GM19395 (cell line): Measurements from ENCODE around the gene GBX1.
A peak's percentile ranks its signal among the peaks of the same experiment; 100 is the strongest.

Source experiments
- ATAC-seq: cut with Tn5 transposase; IDR thresholded peaks from one replicate; pipeline ENCODE4 v1.9.1; 2021; ENCODE audit warnings: mild to moderate bottlenecking, moderate library complexity; ENCODE audit not compliant: unreplicated experiment

GBX1 gene

GRCh38 chr7:151129117-151129959 lies 38.2 kb downstream of the GBX1 start:
- ATAC-seq = no peak

DNA sequence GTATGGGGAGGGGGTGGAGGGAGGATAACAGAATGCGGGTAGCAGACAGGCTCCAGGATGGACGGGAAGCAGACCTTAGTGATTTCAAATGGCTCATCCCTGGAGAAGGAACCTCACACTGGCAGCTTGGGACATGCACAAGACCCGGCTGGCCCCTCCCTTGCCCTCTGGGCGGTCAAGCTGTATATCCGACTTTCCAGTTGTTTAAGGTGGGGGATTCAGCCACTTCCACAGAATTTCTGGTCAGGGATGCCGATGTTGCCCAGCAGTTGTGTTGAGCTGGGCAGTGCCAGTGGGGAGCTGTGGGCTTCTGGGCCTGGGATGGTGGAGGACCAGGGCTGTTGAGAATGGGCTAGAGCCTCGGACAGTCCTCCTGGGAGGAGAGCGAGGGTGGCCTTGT lies 38.8 kb downstream of the GBX1 start:
- ATAC-seq = no peak

- ATAC-seq = no peak
Measured at GRCh38 chr7:151128144-151128543, 39.4 kb downstream of the GBX1 start.

DNA sequence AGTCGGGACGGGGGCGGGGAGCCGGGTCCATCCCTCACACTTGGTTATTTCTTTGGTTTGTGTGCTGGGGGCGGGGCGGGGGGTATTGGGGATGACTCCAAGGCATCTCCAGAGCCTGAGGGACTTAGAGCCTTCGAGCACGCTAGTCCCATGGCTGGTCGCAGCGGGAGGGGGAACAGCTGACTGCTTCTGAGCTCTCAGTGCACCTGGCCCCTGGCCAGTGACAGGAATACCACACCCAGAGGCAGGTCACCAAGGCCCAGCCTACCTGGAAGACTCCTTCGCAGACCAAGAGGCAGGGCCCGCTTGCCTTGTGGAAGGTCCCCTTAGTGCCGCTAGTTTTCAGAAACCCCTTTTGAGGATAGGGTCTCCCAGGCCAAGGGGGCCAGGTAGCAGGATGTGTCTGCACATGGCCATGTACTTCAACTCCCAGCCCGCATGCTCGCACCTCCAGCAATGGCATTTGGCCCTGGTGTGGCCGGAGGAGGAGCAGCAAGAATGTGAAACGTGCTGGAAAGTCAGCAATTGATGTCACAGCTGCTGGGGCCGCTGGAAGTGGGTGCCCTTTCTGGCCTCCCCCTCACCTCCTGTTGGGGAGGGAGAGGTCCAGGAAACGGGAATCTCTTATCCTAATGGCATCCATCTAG lies 40.9 kb downstream of the GBX1 start:
- no peak for ATAC-seq

DNA sequence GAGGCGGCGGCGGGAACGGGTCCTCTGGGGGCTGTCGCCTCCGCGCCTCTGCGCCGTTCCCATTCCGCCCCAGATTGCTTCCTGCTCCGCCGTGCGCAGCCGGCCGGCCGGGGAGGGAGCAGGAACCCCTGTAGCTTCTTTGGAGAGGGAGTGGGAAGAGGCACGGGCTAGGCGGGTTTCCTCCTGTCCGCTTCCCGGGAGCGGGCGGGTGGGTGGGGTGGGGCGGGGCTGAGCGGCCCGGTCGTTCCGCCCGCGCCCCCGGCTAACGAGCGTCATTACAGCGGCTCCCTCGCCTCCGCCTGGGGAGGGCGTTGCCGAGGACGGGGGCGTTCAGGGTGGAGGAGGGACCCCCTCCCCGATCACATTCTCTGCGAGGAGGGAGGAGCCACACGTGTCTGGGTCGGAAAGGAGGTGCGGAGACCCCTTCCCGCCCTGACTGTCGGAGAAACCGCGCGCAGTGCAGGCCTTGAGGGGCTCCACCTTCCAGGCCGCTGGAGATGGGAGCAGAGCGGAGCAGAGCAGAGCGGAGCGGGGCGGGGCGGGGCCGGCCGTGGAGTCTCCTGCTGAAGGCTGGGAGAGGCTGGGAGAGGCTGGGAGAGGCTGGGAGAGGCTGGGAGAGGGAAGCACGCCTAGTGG lies 41.5 kb downstream of the GBX1 start:
- no peak for ATAC-seq

GRCh38 chr7:151125470-151125845 lies 42.0 kb downstream of the GBX1 start:
- no peak for ATAC-seq

DNA sequence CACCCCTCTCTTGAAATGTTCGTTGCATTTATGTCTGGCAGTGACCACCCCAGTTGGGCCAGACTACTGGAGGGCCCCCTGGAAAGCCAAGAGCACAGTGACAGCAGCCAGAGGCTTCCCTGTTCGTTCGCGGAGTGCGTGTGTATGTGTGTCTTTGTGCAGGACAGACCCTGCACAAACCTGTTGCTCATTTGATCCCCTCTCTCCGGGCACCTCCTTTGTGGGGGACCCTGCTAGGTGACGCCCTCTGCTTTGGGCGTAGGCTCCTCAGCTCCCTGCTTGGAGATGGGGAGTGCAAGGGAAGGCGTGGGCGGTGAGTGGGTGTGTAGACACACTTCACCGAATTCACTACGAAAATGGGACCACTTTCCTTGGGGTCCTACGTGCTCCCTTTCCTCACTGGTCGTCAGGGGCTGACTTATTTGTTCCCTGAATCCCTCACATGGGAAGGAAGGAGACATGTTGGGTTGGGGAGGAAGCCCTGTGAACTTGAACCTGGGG lies 42.5 kb downstream of the GBX1 start:
- ATAC-seq = no peak

- ATAC-seq = no peak
Measured at GRCh38 chr7:151124481-151124880, 43.0 kb downstream of the GBX1 start.

DNA sequence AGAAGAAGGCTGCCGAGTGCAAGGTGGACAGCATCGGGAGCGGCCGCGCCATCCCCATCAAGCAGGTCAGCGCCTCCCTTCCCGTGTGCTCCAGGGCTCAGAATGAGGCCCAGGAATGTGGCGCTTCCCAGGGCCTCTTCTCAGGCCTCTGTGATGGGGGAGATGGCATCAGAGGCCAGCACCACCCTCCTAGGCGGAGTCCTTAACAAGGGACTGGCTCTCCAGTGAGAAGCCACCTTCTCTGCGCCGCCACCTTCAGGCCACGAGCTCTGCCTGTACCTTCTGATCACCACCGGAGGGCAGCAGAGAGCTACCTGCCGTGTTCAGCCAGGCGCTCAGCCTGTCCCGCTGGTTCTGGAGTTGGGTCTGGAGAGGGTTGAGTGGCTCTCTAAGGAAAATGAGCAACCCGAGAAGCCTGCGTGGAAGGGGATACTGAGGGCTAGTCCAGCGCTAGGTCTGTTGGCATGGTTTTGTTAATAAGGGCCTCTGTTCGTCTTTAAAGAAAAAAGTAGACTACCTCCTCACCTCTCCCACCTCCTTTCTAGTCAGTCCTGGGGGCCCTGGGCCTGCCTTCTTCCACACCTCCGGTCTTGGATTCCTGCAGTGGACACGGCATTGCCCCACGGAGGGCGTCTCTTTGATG lies 43.6 kb downstream of the GBX1 start:
- peak; percentile 88 for ATAC-seq

- ATAC-seq = no peak
Measured at GRCh38 chr7:151123158-151123821, 44.2 kb downstream of the GBX1 start.

- no peak for ATAC-seq
Measured at GRCh38 chr7:151122796-151123157, 44.7 kb downstream of the GBX1 start.

- no peak for ATAC-seq
Measured at GRCh38 chr7:151122276-151122675, 45.2 kb downstream of the GBX1 start.

- ATAC-seq = no peak
Measured at GRCh38 chr7:151121380-151122170, 45.9 kb downstream of the GBX1 start.

- no peak for ATAC-seq
Measured at GRCh38 chr7:151120896-151121295, 46.6 kb downstream of the GBX1 start.

- no peak for ATAC-seq
Measured at GRCh38 chr7:151119902-151120301, 47.6 kb downstream of the GBX1 start.

DNA sequence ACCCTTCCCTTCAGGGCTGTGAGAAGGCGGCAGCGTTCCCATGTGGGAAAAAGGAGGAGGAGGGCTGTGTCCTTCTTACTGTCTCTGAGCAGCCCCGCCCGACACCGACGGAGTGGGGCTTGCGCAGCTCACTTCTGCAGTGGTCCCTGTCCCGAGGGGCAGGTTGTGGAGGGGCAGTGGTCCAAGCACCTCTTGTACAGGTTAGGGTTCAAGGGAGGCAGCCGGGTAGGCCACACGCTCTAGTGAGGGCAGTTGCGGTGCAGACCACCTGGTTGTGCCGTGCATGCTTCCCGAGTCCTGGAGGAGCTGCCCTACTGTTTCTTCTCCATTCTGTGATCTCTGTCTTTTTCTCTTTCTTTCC lies 48.5 kb downstream of the GBX1 start:
- no peak for ATAC-seq

- no peak for ATAC-seq
Measured at GRCh38 chr7:151118108-151119054, 49.1 kb downstream of the GBX1 start.

GRCh38 chr7:151117565-151117964 lies 49.9 kb downstream of the GBX1 start:
- ATAC-seq = no peak
